ENCODE data around the gene CPN1. TPM values are rescaled to one million over a fixed set of nuclear protein-coding genes. Genes with fewer than 3 reads are reported as not detected.
A peak's percentile ranks its signal among the peaks of the same experiment; 100 is the strongest.
"Not testable (repeated sequence)": the region's sequence is repeated elsewhere in the genome, so short reads cannot be mapped to it uniquely, and the experiment has no call there.

The CPN1 gene
- total RNA-seq, 1 donor from 2014 or later = not detected

DNA sequence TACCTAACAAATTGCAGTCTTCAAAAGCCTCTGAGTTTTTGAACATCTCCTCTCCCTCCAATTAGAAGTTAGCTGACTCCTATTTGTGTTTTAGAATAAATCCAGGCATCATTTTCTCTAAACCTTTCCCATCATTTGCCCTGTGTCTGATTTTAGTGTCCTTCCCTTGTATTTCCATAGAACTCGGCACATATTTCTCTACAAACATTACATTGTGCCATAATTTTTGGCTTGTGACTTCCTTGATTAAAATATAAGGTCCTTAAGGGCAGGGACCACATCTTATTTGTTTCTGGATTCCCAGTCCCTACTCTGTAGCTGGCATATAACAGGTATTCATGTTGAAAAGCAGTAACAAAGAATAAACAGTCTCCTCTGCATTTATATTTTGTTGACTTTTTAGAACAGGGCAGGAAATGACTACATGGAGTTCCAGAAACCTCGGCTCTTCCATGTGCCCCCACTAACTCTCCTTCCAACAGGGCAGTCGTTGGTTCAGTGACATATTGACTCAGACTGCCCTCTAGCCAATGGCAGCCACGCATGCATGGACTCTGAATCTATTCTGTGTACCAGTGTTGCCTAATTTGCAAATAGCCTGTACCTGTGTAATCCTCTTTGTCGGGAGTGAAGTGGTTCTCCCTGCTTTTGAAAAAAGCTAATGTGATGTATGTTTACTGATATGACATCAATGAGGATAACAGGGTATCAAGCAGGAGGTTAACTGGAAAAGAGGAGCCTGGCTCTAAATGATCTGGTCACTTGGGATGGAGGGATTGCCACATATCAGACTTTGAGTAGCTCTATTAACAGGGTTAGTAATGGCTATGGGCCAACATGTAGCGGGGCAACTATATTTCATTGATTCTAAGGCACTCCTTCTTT is 19.8 kb upstream of the CPN1 start:
- TF ChIP-seq, protein P1, sequence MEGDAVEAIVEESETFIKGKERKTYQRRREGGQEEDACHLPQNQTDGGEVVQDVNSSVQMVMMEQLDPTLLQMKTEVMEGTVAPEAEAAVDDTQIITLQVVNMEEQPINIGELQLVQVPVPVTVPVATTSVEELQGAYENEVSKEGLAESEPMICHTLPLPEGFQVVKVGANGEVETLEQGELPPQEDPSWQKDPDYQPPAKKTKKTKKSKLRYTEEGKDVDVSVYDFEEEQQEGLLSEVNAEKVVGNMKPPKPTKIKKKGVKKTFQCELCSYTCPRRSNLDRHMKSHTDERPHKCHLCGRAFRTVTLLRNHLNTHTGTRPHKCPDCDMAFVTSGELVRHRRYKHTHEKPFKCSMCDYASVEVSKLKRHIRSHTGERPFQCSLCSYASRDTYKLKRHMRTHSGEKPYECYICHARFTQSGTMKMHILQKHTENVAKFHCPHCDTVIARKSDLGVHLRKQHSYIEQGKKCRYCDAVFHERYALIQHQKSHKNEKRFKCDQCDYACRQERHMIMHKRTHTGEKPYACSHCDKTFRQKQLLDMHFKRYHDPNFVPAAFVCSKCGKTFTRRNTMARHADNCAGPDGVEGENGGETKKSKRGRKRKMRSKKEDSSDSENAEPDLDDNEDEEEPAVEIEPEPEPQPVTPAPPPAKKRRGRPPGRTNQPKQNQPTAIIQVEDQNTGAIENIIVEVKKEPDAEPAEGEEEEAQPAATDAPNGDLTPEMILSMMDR (IDR thresholded peaks at IDR 0.05; ENCODE audit: partially characterized antibody, unreplicated experiment) = no peak
- Mint-ChIP-seq H3K9me3 (ENCODE audit: unreplicated experiment) (peaks cover under 1% of the 10 kb centered on the region), H3K27ac (ENCODE audit: unreplicated experiment) (no peak overlapping the region), H3K27me3 (ENCODE audit: unreplicated experiment) (peaks cover 1% of the 10 kb centered on the region), H3K4me1 (ENCODE audit: low read depth, unreplicated experiment) (no peaks in the 10 kb centered on the region), H3K36me3 (ENCODE audit: unreplicated experiment) (peaks cover 16% of the 10 kb centered on the region), H3K4me3 (ENCODE audit: unreplicated experiment) (no peak overlapping the region)
- DNase-seq = no peak

DNA sequence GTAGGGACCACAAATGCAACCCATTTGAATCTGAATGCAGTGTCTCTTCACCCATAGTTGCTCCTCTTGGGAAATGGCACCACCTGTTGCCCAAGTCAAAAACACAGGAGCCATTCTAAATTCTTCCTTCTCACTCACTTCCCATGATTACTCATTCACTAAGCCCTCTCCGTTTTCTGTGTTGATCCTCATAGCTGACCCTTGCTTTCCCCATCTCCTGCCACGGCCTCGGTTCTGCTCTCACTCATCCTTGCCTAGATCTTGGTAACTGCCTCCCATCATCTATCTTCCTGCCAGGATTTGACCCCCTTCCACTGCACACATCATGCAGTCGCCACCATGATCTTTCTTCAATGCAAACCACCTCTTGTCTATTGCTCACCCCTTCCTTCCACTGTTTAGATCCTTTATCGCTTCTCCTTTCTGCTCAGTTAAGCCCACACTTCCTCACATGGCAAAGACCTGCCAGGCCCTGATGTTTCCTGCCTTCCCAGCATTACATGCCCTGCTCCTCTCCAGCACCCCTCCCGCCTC is 19.0 kb upstream of the CPN1 start:
- DNase-seq = no peak
- H3K4me1 Mint-ChIP-seq (ENCODE audit: low read depth, unreplicated experiment) = no peaks in the 10 kb centered on the region
- TF ChIP-seq, protein P1 (IDR thresholded peaks at IDR 0.05; ENCODE audit: partially characterized antibody, unreplicated experiment) = no peak
- H3K4me3 Mint-ChIP-seq (ENCODE audit: unreplicated experiment) = no peak overlapping the region
- H3K27ac Mint-ChIP-seq (ENCODE audit: unreplicated experiment) = no peak overlapping the region
- peaks cover 1% of the 10 kb centered on the region for H3K27me3 Mint-ChIP-seq (ENCODE audit: unreplicated experiment)
- peaks cover 6% of the 10 kb centered on the region for H3K9me3 Mint-ChIP-seq (ENCODE audit: unreplicated experiment)
- H3K36me3 Mint-ChIP-seq (ENCODE audit: unreplicated experiment) = peaks cover 16% of the 10 kb centered on the region

DNA sequence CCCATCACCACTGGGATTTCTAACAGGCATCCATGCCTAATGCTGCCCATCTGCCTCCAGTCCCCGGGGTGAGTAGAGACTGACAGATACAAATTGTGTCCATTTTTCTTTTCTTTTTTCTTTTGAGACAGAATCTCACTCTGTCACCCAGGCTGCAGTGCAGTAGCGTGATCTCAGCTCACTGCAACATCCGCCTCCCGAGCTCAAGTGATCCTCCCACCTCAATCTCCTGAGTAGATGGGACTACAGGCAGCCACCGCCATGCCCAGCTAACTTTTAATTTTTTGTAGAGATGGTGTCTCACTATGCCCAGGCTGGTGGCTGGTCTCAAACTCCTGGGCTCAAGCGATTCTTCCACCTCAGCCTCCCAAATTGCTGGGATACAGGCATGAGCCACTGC is 7.6 kb upstream of the CPN1 start:
- TF ChIP-seq, protein P1 (IDR thresholded peaks at IDR 0.05; ENCODE audit: partially characterized antibody, unreplicated experiment) = no peak
- peaks cover 14% of the 10 kb centered on the region for H3K9me3 Mint-ChIP-seq (ENCODE audit: unreplicated experiment)
- peaks cover 4% of the 10 kb centered on the region for H3K27me3 Mint-ChIP-seq (ENCODE audit: unreplicated experiment)
- peak; percentile 24 for DNase-seq
- H3K27ac Mint-ChIP-seq (ENCODE audit: unreplicated experiment) = peak overlapping the region; percentile 40
- H3K36me3 Mint-ChIP-seq (ENCODE audit: unreplicated experiment) = peaks cover 10% of the 10 kb centered on the region
- peaks cover 10% of the 10 kb centered on the region for H3K4me1 Mint-ChIP-seq (ENCODE audit: low read depth, unreplicated experiment)
- peak overlapping the region; percentile 40 for H3K4me3 Mint-ChIP-seq (ENCODE audit: unreplicated experiment)

DNA sequence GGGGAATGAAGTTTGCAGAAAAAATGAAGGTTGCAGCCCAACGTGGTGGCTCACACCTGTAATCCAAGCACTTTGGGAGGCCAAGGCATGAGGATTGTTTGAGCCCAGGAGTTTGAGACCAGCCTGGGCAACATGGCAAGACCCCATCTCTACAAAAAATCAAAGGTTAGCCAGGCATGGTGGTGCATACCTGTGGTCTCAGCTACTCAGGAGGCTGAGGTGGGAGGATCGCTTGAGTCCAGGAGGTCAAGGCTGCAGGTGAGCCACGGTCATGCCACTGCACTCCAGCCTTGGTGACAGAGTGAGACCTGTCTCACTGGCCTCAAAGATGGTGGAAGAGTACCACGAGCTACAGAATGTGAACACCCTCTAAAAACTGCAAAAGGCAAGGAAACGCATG is 5.0 kb upstream of the CPN1 start:
- peaks cover 10% of the 10 kb centered on the region for H3K4me1 Mint-ChIP-seq (ENCODE audit: low read depth, unreplicated experiment)
- not testable (repeated sequence) for H3K4me3 Mint-ChIP-seq (ENCODE audit: unreplicated experiment); H3K36me3 Mint-ChIP-seq (ENCODE audit: unreplicated experiment); H3K27me3 Mint-ChIP-seq (ENCODE audit: unreplicated experiment); H3K27ac Mint-ChIP-seq (ENCODE audit: unreplicated experiment); DNase-seq
- H3K9me3 Mint-ChIP-seq (ENCODE audit: unreplicated experiment) = peaks cover 14% of the 10 kb centered on the region

DNA sequence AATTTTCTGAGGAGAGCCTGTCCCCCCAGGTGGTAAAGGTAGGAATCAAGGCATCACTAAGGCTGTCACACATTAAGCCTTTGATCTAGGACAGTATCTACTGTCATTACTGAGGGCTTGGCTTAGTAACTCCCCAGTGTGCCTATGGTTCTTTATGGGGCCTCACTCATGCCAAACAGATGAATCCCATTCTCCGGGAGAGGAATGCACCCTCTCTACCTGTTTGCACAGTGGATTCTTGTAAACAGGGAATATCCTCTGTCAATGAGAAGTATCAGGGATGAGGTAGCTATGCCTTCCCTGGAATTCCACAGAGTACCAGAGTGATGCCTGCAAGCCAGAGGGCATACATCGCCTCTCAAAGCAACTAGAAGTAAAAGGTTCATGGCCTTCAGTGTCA is 3.9 kb upstream of the CPN1 start:
- H3K36me3 Mint-ChIP-seq (ENCODE audit: unreplicated experiment) = peaks cover 4% of the 10 kb centered on the region
- DNase-seq = no peak
- no peak overlapping the region for H3K4me3 Mint-ChIP-seq (ENCODE audit: unreplicated experiment)
- H3K27me3 Mint-ChIP-seq (ENCODE audit: unreplicated experiment) = peaks cover 3% of the 10 kb centered on the region
- TF ChIP-seq, protein P1 (IDR thresholded peaks at IDR 0.05; ENCODE audit: partially characterized antibody, unreplicated experiment) = no peak
- H3K27ac Mint-ChIP-seq (ENCODE audit: unreplicated experiment) = no peak overlapping the region
- H3K4me1 Mint-ChIP-seq (ENCODE audit: low read depth, unreplicated experiment) = peaks cover 10% of the 10 kb centered on the region
- peaks cover 7% of the 10 kb centered on the region for H3K9me3 Mint-ChIP-seq (ENCODE audit: unreplicated experiment)
